Uterine smooth muscle cell (primary cell): ENCODE results near the gene TMEM247. TPM values are rescaled to one million over a fixed set of nuclear protein-coding genes. Genes with fewer than 3 reads are reported as not detected.

Experiments used
- total RNA-seq: library from RNA; depleted of rRNA; stranded (reverse); fragments of >200 nt; gene quantifications from 2 replicates; pipeline ENCODE4 v1.2.3, GENCODE V29; 2014

The TMEM247 gene
- total RNA-seq = not detected in 2 replicates

GRCh38 chr2:46479265-46479664 is at the start of gene TMEM247:
TSS of gene TMEM247 (plus strand) at chr2:46479565.

Other genes starting within 250 kb of the TMEM247 start
- 19.3 and 33.1 TPM in 2 replicates for gene EPAS1, start 182.2 kb upstream of the TMEM247 start, total RNA-seq
- gene RHOQ, start 62.9 kb downstream of the TMEM247 start, total RNA-seq = 86.9 and 139 TPM in 2 replicates
- 4.9 and 7.6 TPM in 2 replicates for gene ATP6V1E2, start 63.0 kb downstream of the TMEM247 start, total RNA-seq
- gene PIGF, start 137.5 kb downstream of the TMEM247 start, total RNA-seq = 25.8 and 31.0 TPM in 2 replicates
- gene CRIPT, start 137.7 kb downstream of the TMEM247 start, total RNA-seq = 16.6 and 17.6 TPM in 2 replicates
- gene SOCS5, start 219.7 kb downstream of the TMEM247 start, total RNA-seq = 100 and 120 TPM in 2 replicates